MCF 10A (cell line): Measurements from ENCODE around the gene WDR53. TPM values are rescaled to one million over a fixed set of nuclear protein-coding genes. Genes with fewer than 3 reads are reported as not detected.
"Not testable (repeated sequence)": the region's sequence is repeated elsewhere in the genome, so short reads cannot be mapped to it uniquely, and the experiment has no call there.

Source experiments
- BruUV-seq: library from RNA; stranded (reverse); fragments of 400-500 nt; replicated peaks from 2 replicates; lab custom pipeline; 2021; lab: Mats Ljungman, UMichigan
- CTCF ChIA-PET: fragments of 300-600 bp; sonication (Branson Sonifier 250); formaldehyde crosslinking; extraction: SDS; loops from one replicate; lab custom pipeline; 2021; ENCODE audit warnings: antibody characterized with exemption, inconsistent platforms; lab: Yijun Ruan, JAX
- POLR2A ChIA-PET: fragments of 300-600, 350-650 bp; sonication (Branson Sonifier 250); formaldehyde crosslinking; extraction: SDS; loops from one replicate; lab custom pipeline; 2020; ENCODE audit warnings: antibody characterized with exemption, inconsistent platforms; lab: Yijun Ruan, JAX
- DNase-seq: peaks from one replicate; pipeline ENCODE4 v3.0.0-alpha.2; 2018; ENCODE audit not compliant: unreplicated experiment
- H3K27ac Mint-ChIP-seq: one replicate; pipeline ENCODE4 v1.8.0; 2022; ENCODE audit warnings: mild to moderate bottlenecking, low read depth, mixed read lengths; ENCODE audit not compliant: unreplicated experiment
- H3K27me3 Mint-ChIP-seq: one replicate; pipeline ENCODE4 v1.8.0; 2022; ENCODE audit warnings: mixed read lengths; ENCODE audit not compliant: insufficient read depth, unreplicated experiment
- H3K36me3 Mint-ChIP-seq: one replicate; pipeline ENCODE4 v1.8.0; 2022; ENCODE audit warnings: mild to moderate bottlenecking, moderate library complexity, mixed read lengths; ENCODE audit not compliant: insufficient read depth, unreplicated experiment
- H3K4me1 Mint-ChIP-seq: one replicate; pipeline ENCODE4 v1.8.0; 2022; ENCODE audit warnings: mixed read lengths; ENCODE audit not compliant: insufficient read depth, unreplicated experiment
- H3K4me3 Mint-ChIP-seq: one replicate; pipeline ENCODE4 v1.8.0; 2022; ENCODE audit warnings: mild to moderate bottlenecking, moderate library complexity, mixed read lengths; ENCODE audit not compliant: unreplicated experiment
- H3K9me3 Mint-ChIP-seq: one replicate; pipeline ENCODE4 v1.8.0; 2022; ENCODE audit warnings: mixed read lengths; ENCODE audit not compliant: unreplicated experiment
- intact Hi-C: fragments of 100-400 bp; cut with micrococcal nuclease; formaldehyde crosslinking; loops from 2 replicates; pipeline ENCODE4 v1.14.1; 2022
- total RNA-seq: library from RNA; stranded (reverse); gene quantifications from 2 replicates; pipeline ENCODE4 v1.2.3, GENCODE V29; 2022
- TF ChIP-seq, protein P1 (sequence below): fragments of 200-600 bp; IDR thresholded peaks from one replicate; pipeline ENCODE4 v1.8.0; 2022; ENCODE audit warnings: antibody characterized with exemption, mild to moderate bottlenecking; ENCODE audit not compliant: unreplicated experiment

WDR53 gene
- total RNA-seq, 1 experiment from 2014 or later: 14.4 TPM

GRCh38 chr3:196525141-196525540 lies 43.2 kb downstream of the WDR53 start:
- no peak overlapping the region for H3K27ac Mint-ChIP-seq
- ChIA-PET CTCF (interaction anchor here (0.6 to 0.7 kb wide), 2 partner anchors 41 to 163 kb away, joined by 3 read pairs; no protein-coding TSS in a partner anchor), POLR2A (interaction anchor here (1.3 kb wide), 1 partner anchor 21 kb away, joined by 7 read pairs; no protein-coding TSS in a partner anchor)
- H3K9me3 Mint-ChIP-seq: peaks cover 8% of the 10 kb centered on the region
- intact Hi-C loops: no loop called here
- H3K4me3 Mint-ChIP-seq: no peak overlapping the region
- no peaks in the 10 kb centered on the region for H3K36me3 Mint-ChIP-seq
- no peaks in the 10 kb centered on the region for H3K27me3 Mint-ChIP-seq
- no peak for DNase-seq
- TF ChIP-seq, protein P1, sequence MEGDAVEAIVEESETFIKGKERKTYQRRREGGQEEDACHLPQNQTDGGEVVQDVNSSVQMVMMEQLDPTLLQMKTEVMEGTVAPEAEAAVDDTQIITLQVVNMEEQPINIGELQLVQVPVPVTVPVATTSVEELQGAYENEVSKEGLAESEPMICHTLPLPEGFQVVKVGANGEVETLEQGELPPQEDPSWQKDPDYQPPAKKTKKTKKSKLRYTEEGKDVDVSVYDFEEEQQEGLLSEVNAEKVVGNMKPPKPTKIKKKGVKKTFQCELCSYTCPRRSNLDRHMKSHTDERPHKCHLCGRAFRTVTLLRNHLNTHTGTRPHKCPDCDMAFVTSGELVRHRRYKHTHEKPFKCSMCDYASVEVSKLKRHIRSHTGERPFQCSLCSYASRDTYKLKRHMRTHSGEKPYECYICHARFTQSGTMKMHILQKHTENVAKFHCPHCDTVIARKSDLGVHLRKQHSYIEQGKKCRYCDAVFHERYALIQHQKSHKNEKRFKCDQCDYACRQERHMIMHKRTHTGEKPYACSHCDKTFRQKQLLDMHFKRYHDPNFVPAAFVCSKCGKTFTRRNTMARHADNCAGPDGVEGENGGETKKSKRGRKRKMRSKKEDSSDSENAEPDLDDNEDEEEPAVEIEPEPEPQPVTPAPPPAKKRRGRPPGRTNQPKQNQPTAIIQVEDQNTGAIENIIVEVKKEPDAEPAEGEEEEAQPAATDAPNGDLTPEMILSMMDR: no peak
- peaks cover 12% of the 10 kb centered on the region for H3K4me1 Mint-ChIP-seq
- BruUV-seq: no TSS peak

DNA sequence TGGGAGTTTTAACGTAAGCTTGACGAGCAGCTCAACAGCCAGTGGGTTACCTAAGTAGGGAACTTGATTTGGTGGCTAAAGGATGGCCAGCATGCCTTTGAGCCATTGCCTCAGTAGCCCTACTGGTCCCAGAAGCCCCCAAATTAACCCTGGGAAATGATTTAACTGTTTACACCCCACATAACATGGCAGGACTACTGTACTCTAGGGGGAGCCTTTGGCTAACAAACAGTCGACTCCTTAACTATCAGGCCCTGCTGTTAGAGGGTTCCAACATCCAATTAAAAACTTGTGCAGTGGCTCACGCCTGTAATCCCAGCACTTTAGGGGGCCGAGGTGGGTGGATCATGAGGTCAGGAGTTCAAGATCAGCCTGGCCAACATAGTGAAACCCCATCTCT lies 43.8 kb downstream of the WDR53 start:
- intact Hi-C loops: no loop called here
- TF ChIP-seq, protein P1: no peak
- Mint-ChIP-seq H3K27me3 (no peaks in the 10 kb centered on the region), H3K36me3 (no peaks in the 10 kb centered on the region), H3K4me1 (peaks cover 12% of the 10 kb centered on the region), H3K4me3 (no peak overlapping the region), H3K9me3 (peaks cover 8% of the 10 kb centered on the region), H3K27ac (no peak overlapping the region)
- CTCF ChIA-PET: interaction anchor here (0.6 to 1.6 kb wide), 5 partner anchors 15 to 524 kb away, joined by 3 to 5 read pairs (median 3); no protein-coding TSS in a partner anchor
- BruUV-seq: no TSS peak
- POLR2A ChIA-PET: interaction anchor here (0.9 kb wide), 1 partner anchor 44 kb away, joined by 4 read pairs; the partner anchor contains the start of genes FBXO45 and WDR53
- peak; percentile 25 for DNase-seq

DNA sequence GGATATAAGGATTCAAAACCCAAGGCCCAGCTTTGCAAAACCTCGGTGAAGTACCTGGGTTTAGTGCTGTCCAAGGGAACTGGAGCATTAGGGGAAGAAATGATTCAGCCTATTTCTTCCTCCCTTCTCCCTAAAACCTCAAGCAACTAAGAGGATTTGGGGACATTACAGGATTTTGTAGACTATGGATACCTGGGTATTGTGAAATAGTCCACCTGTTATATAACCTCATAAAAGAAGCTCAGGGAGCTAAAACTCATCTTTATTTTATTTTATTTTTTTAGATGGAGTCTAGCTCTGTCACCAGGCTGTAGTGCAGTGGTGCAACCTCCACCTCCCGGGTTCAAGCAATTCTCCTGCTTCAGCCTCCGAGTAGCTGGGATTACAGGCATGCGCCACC lies 44.5 kb downstream of the WDR53 start:
- CTCF ChIA-PET: interaction anchor here (0.6 to 1.6 kb wide), 5 partner anchors 14 to 272 kb away, joined by 3 to 6 read pairs (median 3); no protein-coding TSS in a partner anchor

DNA sequence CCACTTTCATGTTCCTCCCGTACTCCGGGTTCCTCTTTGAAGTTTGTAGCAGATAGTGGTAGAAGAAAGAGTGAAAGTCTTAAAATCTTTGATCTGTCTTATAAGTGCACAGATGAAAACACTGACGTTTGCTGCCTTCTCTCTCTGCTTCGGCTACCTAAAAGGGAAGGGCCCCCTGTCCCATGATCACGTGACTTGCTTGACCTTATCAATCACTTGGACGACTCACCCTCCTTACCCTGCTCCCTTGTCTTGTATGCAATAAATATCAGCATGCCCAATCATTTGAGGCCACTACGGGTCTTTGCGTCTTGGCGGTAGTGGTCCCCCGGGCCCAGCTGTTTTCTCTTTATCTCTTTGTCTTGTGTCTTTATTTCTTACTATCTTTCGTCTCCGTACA lies 47.1 kb downstream of the WDR53 start:
- H3K9me3 Mint-ChIP-seq, H3K27ac Mint-ChIP-seq, H3K4me1 Mint-ChIP-seq, intact Hi-C loops, H3K36me3 Mint-ChIP-seq, BruUV-seq, H3K27me3 Mint-ChIP-seq, H3K4me3 Mint-ChIP-seq, DNase-seq: not testable (repeated sequence)
- POLR2A ChIA-PET: interaction anchor here (1.5 kb wide), 1 partner anchor 204 kb away, joined by 3 read pairs; no protein-coding TSS in a partner anchor
- CTCF ChIA-PET: interaction anchor here (0.7 to 1.7 kb wide), 4 partner anchors 12 to 398 kb away, joined by 3 to 5 read pairs (median 4); no protein-coding TSS in a partner anchor

More for the DNA sequence above, 44.5 kb downstream of the WDR53 start:
- no peak for DNase-seq
- Mint-ChIP-seq H3K36me3 (no peaks in the 10 kb centered on the region), H3K4me1 (peaks cover 12% of the 10 kb centered on the region), H3K4me3 (no peak overlapping the region), H3K27me3 (no peaks in the 10 kb centered on the region), H3K27ac (no peak overlapping the region), H3K9me3 (peaks cover 8% of the 10 kb centered on the region)
- BruUV-seq: no TSS peak
- intact Hi-C loops: no loop called here
- TF ChIP-seq, protein P1: no peak
- POLR2A ChIA-PET: interaction anchor here (0.7 to 0.9 kb wide), 2 partner anchors 45 to 630 kb away, joined by 3 to 4 read pairs; partner anchors contain the start of genes FBXO45 and WDR53
